Pancreas (tissue), 10 donors: ENCODE measurements around the gene VARS1. TPM values are rescaled to one million over a fixed set of nuclear protein-coding genes. Genes with fewer than 3 reads are reported as not detected.

Experiments used
- ATAC-seq, 4 donors: fragments of 200-7000 bp; cut with Tn5 transposase; one replicate each; pipeline versions ENCODE4 v1.8.0 to v1.9.1; 2020; ENCODE audit warnings: mild to moderate bottlenecking in 4 of 4, moderate library complexity in 4 of 4
- DNase-seq, 6 donors: peaks; one replicate each; pipeline ENCODE4 v3.0.0-alpha.2; 2020
- FAIRE-seq: peaks from 2 replicates; lab custom pipeline; 2012; peaks lifted over from hg19 to GRCh38; lab: Jason Lieb, UNC
- H3K27ac ChIP-seq, 4 donors: fragments of 200-600 bp; sonication (generic); 1 replicate in 3 of 4; 2 replicates in 1 of 4; pipeline versions ENCODE4 v1.5.0 to v1.8.0; 2020
- H3K27me3 ChIP-seq, 4 donors: fragments of 200-600 bp; one replicate each; pipeline ENCODE4 v1.8.0; 2021
- H3K36me3 ChIP-seq, 3 donors: fragments of 200-600 bp; sonication (generic) in 1 of 3; one replicate each; pipeline versions ENCODE4 v1.5.0 to v1.8.0; 2020 to 2021
- H3K4me1 ChIP-seq, 3 donors: fragments of 200-600 bp; one replicate each; pipeline ENCODE4 v1.8.0; 2021
- H3K4me3 ChIP-seq, 4 donors: fragments of 200-600 bp; sonication (generic) in 2 of 4; one replicate each; pipeline versions ENCODE4 v1.5.0 to v1.8.0; 2020 to 2021
- H3K9me3 ChIP-seq, 4 donors: fragments of 200-600 bp; one replicate each; pipeline ENCODE4 v1.8.0; 2021
- CTCF ChIP-seq, 4 donors: fragments of 200-600 bp; sonication (generic) in 3 of 4; IDR thresholded peaks; one replicate each; pipeline versions ENCODE4 v1.5.0 to v1.8.0; 2021; ENCODE audit warnings: antibody characterized with exemption in 4 of 4
- WGBS, 2 donors: extraction: QIAGEN DNeasy Blood & Tissue Kit; methylation state at CpG; one replicate each; pipeline ENCODE4 v1.1.7; 2013; 5-methylcytosine and 5-hydroxymethylcytosine counted together
- intact Hi-C, 3 donors: fragments of 100-400 bp; cut with DNase I; formaldehyde crosslinking; loops; one replicate each; pipeline versions ENCODE4 v1.11.1 to v1.14.2; 2022
- polyA plus RNA-seq, 2 donors: library from polyadenylated mRNA; stranded (reverse); fragments of 200-250 nt; gene quantifications; one replicate each; pipeline ENCODE4 v1.2.3, GENCODE V29; 2013
- total RNA-seq, 6 donors: library from RNA; stranded (reverse); fragmentation: NEBNext Ultra II Directional in 4 of 6; extraction: Animal tissue kit (Norgen Biotek cat#: 25700) in 4 of 6; gene quantifications; one replicate each; pipeline versions ENCODE4 v1.2.1 to v1.2.4, GENCODE V29; 2021 to 2023
- donor health status: healthy with polysubstance abuse.
- donor health status: DM: no; HTN: no; CAD: no; lungs with moderate emphysema.
- donor health status: DM: no; HTN: no; CAD: no.
- donor health status: control.
- donor health status: control.
- donor health status: Bipolar disorder and iron deficiency.
- donor health status: DM: yes; HTN: yes; CAD: no.
- donor health status: DM: no; HTN: no; CAD: no.
- donor health status: DM: no; HTN: no; CAD: no.
- donor health status: DM: yes; HTN: yes; CAD: no.

Gene VARS1
- total and polyA plus RNA-seq, 8 donors = 22.0 to 67.3 (median 36.3) TPM

- no peak for TF ChIP-seq CTCF (IDR thresholded peaks at IDR 0.05)
- DNase-seq (no peak), FAIRE-seq (no peak), ATAC-seq (peak in 1 of 4 donors; percentile 46)
- no peaks in the 10 kb centered on the region for H3K36me3 ChIP-seq
- no peaks in the 10 kb centered on the region for H3K27me3 ChIP-seq
- intact Hi-C loops = no loop called here
- no peaks in the 10 kb centered on the region for H3K9me3 ChIP-seq
- H3K27ac ChIP-seq = no peak overlapping the region
- H3K4me1 ChIP-seq = no peaks in the 10 kb centered on the region
- WGBS, 2 donors = 22 to 42% methylated on average over 1 of the region's 1 CpG
- H3K4me3 ChIP-seq = no peak overlapping the region
Observed at GRCh38 chr6:31763619-31763940, 32.0 kb downstream of the VARS1 start.

GRCh38 chr6:31762878-31763618 is 32.5 kb downstream of the VARS1 start:
- TF ChIP-seq CTCF (IDR thresholded peaks at IDR 0.05) = no peak
- Histone ChIP-seq H3K4me1 (no peaks in the 10 kb centered on the region), H3K9me3 (no peaks in the 10 kb centered on the region), H3K27me3 (no peaks in the 10 kb centered on the region), H3K4me3 (no peak overlapping the region), H3K27ac (no peak overlapping the region), H3K36me3 (no peaks in the 10 kb centered on the region)
- intact Hi-C loops = no loop called here
- no peak for FAIRE-seq
- ATAC-seq = no peak
- DNase-seq = no peak
- 75 to 77% methylated on average over 6 to 8 of the region's 8 CpGs for WGBS, 2 donors

- Histone ChIP-seq H3K9me3 (no peaks in the 10 kb centered on the region), H3K4me1 (no peaks in the 10 kb centered on the region), H3K4me3 (no peak within 1 kb of the TSS), H3K36me3 (no peaks in the 10 kb centered on the region), H3K27me3 (no peaks in the 10 kb centered on the region), H3K27ac (no peak within 1 kb of the TSS)
- intact Hi-C loops = no loop called here
- FAIRE-seq = no peak
- 64 to 71% methylated on average over 4 of the region's 4 CpGs for WGBS, 2 donors
- no peak for ATAC-seq
- DNase-seq = no peak
- no peak for TF ChIP-seq CTCF (IDR thresholded peaks at IDR 0.05)
Observed at GRCh38 chr6:31762356-31762755, 33.2 kb downstream of the VARS1 start, which contains the start of gene SAPCD1. Gene SAPCD1 (plus strand): TSS chr6:31762656. CDS start chr6:31763055, 399 bp downstream.

- WGBS, 2 donors = 92 to 94% methylated on average over 7 to 8 of the region's 8 CpGs
Observed at GRCh38 chr6:31761343-31761742, 34.2 kb downstream of the VARS1 start.

More at GRCh38 chr6:31761343-31761742, 34.2 kb downstream of the VARS1 start:
- Histone ChIP-seq H3K9me3 (no peaks in the 10 kb centered on the region), H3K36me3 (no peaks in the 10 kb centered on the region), H3K27ac (no peak overlapping the region), H3K27me3 (no peaks in the 10 kb centered on the region), H3K4me3 (no peak overlapping the region), H3K4me1 (no peaks in the 10 kb centered on the region)
- no peak for ATAC-seq
- no peak for FAIRE-seq
- TF ChIP-seq CTCF (IDR thresholded peaks at IDR 0.05) = no peak
- intact Hi-C loops = no loop called here
- DNase-seq = no peak
